DMS114 treated with DMSO at 0.1 percent for 48 hours (cell line): Measurements from ENCODE around the gene NPBWR2.

Experiments used
- DNase-seq: peaks from one replicate; lab custom pipeline; 2025; ENCODE audit not compliant: unreplicated experiment; lab: John Stamatoyannopoulos, UW

The NPBWR2 gene

DNA sequence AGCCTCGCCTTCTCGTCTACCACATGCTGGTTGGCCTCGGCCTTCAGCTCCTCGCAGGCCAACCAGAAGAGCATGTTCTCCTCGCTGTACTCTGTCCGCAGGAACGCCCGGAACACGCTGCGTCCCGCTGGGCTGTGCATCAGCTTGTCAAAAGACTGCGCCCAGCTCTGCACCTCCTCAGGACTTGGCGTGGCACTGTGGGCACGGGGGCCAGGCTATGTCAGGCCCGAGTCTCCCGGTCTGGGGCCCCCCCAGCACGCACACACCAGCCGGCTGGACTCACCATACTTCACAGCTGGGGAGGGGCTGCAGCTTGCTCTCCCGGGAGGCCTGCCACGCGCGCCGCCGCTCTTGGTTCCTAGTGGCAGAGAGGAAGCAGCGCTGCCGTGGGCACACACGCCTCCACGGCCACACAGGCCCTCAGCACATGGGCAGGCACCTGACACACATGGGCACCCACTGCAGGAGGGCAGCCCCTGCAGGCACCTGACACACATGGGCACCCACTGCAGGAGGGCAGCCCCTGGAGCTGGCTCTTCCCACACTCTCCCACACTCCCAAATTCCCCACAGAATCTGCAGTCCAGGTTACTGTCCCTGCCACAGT is 33.1 kb downstream of the NPBWR2 start:
- no peak for DNase-seq

DNA sequence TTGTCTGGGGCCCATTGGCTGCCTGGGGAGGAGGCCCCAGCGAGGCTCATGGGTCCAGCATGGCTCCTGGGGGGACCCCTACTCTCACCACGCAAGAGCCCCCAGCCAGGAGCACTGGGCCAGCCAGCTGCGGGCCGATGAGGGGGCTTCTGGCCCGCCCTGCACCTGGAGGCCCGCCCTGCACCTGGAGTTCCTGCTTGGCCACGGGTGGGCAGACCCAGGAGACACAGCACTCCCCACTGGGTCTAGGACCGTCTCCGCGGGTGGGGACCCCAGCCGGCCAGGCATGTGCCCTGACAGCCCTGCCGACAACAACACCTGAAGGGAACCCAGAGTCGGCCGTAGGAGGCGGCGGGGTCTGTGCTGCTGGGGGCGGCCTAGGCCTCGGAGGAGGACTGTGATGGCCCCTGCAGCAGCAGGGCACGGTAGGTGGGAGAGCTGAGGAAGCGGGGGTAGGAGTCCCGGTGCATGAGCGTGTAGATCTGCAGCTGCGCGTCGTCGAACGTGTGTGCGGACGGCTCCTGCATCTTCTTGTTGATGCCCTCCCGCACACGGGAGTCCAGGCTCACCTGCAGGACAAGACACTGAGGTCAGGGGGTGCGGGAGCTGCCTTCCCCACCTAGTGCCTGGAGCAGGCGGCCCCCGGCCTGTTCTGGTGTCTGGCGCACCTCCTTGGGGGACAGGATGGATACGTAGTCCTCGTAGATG is 33.7 kb downstream of the NPBWR2 start:
- no peak for DNase-seq

DNA sequence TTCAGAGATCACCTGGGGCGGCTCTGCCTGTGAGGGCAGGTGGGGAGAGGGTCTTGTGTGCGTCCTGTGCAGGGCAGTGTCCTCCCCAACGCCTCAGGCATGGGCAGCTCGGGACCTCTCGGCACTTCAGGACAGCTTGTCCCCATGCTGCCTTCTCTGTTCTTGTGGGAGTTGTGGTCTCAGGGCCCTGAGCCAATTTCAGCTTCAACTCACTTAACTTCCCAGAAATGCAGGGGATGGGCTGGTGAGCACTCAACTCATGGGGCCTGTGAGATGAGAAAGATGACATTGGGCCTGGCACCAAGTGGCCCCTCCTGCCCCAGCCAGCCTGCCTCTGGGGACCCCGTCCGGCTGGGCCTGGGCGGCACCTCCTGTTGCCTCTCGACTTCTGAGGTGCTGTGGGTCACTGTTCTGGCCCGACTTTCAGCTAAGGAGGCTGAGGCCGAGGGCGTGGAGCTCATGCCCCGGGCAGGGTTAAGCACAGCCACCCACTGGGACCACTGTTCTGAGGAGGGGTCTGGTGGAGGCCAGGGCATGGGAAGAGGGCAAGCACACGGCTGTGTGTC is 34.8 kb downstream of the NPBWR2 start:
- no peak for DNase-seq

DNA sequence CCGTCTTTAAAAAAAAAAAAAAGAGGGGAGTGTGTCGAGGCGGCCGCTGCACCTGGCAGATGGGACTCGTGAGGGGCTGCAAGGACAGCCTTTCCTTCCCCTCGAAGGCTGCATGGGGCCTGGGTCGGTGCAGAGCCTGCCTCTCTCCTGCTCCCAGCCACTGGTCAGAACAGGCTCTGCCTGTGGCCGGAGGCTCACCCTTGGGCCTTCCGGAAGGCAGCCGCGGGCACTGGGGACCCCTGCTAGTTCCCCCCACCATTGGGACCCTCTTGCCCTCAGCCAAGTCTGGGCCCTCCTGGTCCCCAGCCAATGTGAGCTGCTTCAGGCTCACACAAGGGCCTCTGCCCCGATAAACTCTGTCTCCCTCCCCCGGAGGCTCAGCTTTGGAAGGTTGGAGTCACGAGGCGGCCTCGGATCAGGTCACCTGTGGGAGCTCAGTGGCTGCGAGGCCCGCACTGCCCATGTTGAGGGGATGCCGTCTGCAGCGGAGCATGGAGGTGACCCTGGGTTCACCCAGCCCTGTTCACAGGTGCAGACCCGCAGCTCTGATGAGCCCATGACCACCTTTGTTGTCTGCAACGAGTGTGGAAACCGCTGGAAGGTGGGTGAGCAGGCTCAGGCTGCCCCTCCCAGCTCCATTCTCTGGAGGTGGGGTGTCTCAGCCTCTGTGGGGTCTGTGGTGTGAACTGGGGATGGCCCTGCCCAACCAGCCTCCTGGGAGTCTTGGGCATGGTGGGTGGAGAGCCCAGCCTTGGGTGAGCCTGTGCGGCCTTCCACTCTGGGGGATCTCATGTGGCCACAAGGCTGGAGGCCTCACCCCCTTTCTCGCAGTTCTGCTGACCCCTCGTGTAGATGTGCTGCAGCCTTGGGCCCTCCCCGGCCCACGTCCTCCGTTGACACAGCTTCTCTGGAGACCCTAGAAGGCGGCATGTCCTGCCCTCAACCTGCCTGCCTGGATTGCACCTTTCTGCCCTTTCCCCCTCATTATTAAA is 35.7 kb downstream of the NPBWR2 start:
- no peak for DNase-seq

DNA sequence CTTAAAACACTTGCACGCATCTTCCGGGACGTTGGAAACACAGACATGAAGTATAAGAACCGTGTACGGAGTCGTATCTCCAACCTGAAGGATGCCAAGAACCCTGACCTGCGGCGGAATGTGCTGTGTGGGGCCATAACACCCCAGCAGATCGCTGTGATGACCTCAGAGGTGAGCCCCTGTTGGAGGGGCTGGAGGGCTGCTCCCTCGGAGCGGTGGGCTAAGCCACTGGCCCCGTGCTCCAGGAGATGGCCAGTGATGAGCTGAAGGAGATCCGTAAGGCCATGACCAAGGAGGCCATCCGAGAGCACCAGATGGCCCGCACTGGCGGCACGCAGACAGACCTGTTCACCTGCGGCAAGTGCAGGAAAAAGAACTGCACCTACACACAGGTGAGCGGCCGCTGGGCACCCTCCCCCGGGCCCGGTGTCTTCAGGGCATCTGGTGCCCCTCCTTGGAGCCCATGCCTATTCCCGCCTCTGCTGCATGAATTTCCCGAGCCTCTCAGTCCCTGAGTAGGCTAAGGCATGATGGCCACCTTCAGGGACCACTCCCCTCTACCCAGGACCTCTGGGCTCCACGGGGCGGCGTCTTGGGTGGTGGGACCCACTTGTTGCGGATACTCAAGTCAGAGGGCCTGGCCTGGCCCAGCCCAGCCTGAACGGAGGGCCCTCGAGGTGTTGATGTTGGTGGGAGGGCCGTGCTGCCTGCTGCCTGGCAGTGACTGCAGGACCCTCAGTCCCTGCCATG is 36.9 kb downstream of the NPBWR2 start:
- DNase-seq: no peak

DNA sequence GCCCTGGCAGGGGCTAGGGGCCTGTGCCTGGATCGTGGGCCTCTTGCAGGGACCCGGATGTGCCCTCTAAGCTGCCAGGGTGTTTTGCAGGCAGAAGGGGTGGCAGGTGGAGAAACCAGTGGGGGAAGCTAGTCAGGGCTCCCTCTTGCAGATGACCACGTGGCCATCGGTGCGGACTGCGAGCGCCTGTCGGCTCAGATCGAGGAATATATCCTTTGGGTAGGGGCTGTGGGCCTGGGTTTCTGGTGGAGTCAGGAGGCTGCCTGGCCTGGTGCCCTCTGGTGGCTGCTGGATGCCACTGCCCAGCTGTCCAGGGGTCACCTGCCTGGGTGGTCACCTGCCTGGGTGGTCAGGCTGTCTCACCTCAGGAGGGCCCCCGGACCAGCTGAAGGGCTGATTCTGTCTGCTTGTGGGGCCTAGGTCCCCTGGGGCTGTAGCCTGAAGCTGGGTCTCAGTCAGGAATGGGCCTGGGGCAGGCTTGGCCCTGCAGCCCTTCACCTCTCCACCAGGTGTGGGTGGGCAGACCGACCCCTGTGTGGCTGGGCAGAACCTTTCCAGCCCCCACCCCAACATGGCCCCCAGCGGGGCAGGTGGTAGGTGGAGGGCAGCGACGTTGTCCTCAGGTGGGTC is 37.6 kb downstream of the NPBWR2 start:
- no peak for DNase-seq

DNA sequence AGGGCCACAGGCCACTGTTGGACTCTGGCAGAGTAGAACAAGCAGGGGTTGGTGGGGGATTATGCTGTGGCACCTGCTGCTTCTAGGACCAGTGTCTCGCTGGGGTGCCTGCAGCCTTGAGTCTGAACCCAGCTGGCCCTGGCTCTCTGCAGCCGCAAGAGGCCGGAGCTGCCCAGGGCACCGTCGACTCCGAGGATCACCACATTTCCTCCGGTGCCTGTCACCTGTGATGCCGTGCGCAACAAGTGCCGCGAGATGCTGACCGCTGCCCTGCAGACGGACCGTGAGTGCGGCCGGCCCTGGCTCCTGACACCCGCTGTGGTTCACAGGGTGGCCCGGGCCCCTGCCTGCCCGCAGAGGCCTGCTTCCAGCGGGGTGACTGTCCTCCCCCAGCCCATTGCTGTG is 38.2 kb downstream of the NPBWR2 start:
- no peak for DNase-seq

DNA sequence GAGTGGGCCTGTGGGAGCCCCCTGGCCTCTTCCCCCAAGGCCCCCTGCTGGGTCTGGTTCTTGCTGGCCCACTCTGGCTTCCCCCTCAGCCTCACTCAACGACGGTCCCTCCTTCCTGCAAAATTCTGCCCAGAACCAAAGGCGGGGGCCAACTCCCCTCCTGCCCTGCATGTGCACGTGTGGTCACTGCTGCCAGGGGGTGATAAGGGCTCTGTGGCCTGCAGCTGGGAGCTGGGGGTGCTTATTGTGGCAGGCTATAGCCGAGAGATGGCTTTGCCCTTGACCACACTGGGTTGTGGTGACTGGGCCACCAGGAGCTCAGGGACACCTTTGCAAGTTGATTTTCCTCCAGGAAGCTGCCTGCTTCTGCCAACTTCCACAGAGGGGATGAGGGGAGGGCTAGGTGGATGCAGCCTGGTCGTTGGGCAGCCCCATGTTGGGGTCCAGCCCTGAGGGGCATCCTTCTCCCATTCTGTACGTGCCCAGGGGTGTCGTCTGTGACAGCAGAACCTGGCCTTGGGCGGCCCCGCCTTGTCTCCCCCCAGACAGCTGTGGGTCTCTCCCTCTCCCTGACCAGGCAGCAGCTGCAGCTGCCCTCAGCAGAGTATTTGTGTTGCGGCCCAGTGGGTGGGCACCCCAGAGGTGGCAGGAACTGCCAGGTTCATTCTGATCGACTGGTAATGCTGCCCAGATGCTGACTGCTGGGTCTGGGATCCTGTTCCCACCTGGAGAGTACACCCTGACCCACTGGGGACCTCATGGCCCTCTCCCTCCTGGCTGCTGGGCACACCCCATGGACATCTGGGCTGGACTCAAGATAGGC is 38.8 kb downstream of the NPBWR2 start:
- no peak for DNase-seq

DNA sequence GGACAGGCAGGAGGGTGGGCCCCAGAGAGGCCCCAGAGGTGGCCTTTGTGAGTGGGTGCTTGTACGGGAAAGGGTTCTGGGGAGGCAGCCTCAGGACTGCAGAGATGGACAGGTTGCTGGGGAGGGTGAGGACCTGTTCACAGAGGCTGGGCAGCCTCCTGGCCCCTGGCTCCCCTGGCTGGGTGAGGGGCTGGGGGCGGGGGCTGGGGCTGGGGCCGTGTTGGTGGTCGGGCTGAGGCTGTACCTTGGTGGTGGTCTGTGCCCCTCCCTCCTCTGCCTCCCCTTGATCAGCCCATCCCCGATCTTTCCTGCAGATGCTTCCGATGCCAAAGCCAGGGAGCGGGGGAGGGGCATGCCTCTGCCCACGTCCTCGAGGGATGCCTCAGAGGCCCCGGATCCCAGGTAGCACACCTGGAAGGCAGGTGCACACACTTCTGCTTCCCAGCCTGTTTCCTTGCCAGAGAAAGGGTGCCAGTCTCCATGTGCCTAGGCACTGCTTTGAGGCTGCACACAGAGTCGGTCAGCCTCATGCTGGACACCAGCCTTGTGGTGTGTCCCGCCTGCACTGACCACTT is 39.5 kb downstream of the NPBWR2 start:
- no peak for DNase-seq

DNA sequence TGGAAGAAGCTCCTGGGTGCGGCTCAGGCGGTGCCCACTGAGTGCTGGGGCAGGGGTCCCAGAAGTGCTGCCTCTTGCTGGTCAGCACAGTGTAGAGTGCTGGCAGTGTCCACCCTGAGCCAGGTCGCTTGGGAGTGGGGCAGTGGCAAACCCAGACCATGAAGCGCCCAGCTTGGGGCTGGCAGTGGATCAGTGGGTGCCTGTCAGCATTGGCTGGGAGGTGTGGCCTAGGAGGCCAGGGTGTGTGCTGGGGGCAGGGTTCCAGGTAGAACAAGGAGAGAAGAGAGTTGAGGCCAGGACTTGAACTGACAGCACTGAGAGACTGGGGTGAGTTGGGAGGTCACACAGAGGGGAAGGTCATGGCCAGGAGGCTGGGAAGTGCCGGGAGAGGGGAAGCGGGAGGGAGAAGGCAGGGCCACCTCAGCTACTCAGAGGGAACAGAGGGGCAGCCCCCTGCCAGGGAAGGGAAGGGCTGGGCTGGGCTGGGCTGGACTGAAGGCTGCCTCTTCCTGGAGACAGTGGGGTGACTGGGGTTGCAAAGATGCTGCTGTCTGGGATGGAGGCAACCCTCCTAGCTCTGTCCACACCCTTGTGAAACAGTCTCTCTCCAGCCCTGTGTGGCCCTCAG is 40.2 kb downstream of the NPBWR2 start:
- DNase-seq: no peak

DNA sequence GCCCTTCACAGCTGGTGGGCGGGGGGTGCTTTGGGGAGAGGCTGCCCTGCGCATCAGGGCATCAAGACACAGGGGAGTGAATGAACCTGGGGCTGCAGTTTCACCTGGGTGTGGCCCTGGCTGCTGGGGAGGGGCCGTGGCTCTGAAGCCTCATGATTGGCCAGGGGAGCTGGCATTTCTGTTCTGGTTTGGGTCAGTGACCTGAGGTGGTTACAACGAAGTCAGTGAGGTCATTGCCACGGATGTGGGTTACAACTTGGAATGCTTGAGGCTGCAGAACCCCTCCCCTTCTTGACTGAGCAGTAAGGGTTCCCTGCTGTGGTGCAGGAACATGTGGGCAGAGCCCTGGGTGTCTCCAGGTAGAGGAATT is 41.4 kb downstream of the NPBWR2 start:
- DNase-seq: no peak

DNA sequence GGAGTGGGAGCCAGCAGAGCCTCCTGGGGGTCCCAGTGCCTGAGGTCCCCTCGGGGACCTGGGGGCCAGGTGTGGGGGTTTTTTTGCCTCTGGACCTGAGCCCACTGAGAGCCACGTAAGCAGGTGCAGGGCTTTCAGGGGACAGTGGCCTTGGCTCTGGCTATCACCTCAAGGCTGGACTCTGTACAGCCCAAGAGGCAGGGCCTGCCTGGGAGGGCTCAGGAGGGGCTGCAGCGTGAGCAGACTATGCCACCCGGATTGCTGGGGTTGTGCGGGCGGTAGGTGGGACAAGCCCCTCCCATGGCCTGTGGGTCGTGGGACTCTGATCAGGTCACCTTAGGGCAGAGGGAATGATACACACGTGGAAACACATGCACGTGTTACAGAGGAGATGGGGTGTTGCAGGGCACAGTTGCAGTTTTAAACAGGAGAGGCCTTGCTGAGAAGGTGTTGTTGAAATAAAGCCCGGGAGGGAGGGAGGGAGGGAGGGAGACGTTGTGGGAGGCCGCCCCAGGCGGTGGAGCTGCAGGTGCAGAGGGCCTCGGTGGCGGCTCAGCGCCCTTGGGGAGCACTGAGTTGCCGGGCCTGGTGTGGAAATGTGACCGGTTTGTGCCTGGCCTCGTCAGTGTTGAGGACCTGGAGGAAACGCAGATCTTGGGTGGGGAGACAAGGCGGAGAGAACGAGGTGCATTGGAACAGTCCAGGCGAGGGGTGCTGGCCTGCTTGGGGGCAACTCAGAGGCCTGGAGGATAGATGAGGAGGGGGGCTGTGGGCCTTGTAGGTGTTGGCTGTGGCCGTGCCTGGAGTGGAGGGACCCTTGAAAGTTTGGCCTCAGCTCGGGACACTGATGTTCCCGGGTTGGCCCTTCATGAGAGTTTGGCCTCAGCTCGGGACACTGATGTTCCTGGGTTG is 42.0 kb downstream of the NPBWR2 start:
- DNase-seq: no peak

DNA sequence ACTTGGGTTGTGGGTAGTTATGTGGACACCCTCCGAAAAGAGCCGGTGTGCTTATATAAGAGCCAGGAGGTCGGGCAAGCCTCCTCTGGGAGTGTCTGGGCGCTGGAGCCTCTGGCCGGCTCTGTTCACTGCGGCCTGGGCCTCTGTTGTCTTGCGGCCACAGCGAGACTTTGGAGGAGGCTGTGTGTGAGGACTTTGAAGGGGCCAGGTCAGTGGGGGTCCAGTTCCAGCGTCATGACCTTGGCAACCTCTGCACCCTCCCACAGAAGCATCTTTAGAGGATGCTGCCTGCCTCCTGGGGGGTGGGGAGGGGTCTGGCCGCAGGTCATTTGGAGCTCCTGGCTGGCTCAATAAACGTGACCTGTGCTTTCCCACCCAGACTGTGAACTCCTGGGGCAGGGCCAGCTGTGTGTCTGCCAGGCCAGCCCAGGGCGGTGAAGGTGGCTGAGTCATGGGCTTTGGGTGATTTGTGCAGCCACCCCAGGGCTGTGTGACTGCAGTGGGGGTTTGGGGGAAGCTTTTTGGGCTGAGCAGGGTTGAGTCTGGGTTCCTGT is 43.1 kb downstream of the NPBWR2 start:
- DNase-seq: no peak

DNA sequence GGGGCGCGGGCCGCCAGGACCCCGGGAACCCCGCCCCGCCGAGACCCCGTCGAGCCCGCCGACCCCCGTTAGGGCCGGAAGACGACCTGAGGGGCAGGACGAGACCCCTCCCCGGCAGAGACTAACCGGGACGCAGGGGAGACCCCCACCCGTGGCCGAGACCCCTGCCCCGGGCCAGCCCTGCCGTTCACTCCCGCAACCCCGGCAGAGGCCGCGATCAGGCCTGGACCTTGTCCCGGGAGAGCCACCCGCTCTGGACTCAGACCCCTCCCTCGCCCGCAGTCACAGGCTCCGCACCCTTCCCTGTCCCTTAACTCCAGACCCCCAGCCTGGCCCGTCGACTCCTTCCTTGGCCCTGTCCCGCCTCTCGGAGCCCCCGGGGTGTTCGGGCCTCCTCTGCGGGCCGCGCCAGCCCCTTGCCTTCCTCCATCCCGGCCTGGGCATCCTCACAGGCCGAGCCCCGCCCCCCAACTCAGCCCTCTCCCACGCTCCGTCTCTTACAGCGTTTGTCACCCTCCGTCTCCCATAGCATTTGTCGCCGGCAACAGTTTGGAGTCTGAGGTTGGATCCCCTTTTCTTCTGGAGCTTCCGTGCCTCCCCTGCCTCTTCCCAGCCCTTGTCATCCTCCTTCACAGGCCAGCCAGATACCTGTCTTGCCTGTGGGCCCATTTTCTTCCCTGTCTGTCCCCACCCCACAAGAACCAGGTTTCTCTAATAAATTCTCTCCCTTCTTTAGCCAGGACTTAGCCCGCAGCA is 43.8 kb downstream of the NPBWR2 start:
- DNase-seq: no peak

DNA sequence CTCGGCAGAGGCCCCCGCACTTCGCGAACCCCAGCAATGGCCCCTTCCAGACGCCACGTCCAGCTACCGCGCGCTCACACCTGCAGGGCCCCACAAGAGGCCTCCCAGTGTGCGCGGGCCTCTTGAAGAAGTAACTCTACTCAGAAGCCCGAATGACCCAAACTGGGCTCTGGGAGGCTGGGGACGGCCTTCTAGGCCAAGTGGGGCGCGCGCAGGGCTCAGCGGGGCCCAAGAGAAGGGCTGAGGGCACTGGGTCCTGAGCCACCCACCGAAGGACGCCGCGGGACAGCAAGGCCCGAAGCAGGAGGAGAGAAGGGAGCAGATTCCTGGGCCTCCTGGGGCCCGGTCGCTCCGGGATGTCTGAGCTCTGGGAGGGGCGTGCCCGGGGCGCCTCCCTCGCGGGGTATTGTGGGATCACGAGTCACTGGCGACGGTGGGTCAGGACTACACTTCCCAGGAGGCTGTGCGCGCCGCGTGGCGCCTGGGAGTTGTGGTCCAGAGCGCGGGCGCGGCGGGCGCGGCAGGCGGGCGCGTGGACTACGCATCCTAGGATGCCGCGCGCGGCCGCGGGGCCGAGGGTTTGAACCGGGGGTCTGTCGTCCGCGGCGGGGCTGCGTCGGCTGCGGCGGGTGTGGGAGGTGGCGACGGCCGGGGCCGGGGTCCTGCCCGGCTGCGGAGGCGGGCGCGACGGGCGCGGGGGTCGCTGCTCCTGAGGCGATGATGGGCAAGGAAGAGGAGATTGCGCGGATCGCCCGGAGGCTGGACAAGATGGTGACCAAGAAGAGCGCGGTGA is 44.6 kb downstream of the NPBWR2 start, which contains the start of gene TCEA2:
TSS of gene TCEA2 (plus strand) at position 603 of the 793 bp plus-strand sequence. CDS start at position 718, 115 bp downstream.
- DNase-seq: peak; percentile 91

DNA sequence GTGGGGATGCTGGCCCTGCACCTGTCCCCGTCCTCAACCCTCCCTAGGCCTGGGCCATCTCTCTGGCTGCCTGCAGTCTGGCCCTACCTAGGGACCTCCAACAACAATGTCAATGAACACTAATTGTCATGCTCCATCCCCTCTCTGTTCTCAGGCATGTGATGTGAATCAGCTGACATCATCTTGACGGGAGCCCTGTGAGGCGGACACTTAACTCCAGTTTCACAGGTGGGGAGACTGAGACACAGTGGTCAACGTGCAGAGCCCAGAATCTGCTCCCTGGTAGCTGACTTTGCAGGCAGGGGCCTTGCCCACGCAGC is 45.1 kb downstream of the NPBWR2 start:
- no peak for DNase-seq
